Activated effector memory CD4-positive, alpha-beta T cell treated with anti-CD3 and anti-CD28 coated beads, Interleukin-2, amount 50 U/mL, for 16 hours (primary cell): Measurements from ENCODE around the gene SPRYD7.
"Not testable (repeated sequence)": the region's sequence is repeated elsewhere in the genome, so short reads cannot be mapped to it uniquely, and the experiment has no call there.

ENCODE experiments used
- DNase-seq: peaks from one replicate; pipeline ENCODE4 v3.0.0-alpha.2; 2020

The SPRYD7 gene, protein sequence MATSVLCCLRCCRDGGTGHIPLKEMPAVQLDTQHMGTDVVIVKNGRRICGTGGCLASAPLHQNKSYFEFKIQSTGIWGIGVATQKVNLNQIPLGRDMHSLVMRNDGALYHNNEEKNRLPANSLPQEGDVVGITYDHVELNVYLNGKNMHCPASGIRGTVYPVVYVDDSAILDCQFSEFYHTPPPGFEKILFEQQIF

DNA sequence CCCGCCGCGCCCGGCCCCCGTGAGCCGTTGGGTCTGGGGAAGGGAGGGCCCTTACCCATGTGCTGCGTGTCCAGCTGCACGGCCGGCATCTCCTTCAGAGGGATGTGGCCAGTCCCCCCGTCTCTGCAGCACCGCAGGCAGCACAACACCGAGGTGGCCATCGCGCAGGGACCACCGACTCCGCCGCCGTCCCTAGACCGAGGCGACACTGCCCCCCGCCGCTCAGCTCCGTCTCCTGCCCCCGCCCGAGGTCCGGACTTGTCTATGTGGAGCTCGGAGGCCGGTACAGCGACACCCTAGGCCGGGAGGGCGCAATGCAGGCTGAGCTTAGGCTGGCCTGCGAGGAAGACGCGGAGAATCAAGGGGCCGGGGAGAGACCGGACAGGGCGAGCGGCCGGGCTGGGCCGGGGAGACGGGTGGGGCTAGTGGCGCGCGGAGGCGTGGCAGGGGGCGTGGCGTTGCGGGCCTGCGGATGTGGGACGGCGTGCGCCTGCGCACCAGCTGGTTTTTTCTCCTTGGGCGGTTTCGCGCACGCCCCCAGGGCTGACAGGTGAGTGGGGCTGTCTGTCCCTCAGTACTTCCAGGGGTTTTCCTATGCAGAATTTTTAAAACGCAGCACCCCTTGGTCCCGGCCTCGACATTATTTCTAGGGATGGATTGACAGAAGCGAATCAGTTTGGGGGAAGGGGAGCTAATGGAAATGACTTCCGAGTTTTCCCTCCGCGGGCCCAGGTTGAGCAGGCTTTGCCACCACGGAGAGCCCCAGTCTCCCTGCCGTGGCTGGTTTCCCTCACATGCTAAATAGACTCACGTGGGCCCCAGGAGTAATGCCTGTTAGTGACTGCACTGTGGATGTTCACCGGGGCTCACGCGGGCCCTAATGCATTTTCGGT, at the start of gene SPRYD7:
SPRYD7 (minus strand) TSS at position 266 of the 893 bp plus-strand sequence; CDS start at position 161, 105 bp downstream.
- DNase-seq: peak; percentile 98

DNA sequence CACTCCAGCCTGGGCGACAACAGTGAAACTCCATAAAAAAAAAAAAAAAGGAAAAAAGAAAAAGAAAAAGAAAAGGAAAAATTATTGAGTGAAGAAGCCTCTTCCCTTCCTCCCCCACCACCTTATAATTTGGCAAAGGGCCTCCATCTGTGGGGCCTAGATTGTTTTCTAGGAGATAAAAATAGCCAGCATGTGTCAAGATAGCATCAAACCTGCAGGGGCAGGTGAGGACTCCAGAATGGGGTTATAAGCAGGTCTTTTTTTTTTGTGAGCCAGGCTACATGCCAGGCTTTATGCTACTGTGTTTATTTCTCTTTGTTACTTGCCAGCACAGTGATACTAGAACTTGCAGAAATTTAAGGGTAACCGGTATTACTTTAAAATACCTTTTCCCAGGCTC, 49.0 kb upstream of the SPRYD7 start:
- no peak for DNase-seq

DNA sequence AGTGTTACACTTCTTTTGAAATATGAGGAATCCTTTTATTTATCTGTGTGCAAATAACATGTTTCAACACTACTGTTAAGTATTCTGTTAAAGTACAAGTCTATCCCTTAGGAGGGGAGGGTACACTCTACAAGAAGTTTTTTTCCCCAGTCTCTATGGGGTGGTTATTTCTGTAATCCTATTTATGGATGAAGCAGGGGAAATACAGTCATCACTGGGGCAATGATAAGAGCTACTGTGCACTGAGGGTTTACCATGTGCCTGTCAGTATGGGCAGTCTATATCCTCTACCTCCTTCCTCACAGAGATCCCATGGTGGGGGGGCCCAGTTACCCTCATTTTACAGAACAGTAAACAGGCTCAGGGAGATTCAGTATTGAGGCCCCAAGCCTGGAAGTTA, 44.1 kb upstream of the SPRYD7 start:
- no peak for DNase-seq

DNA sequence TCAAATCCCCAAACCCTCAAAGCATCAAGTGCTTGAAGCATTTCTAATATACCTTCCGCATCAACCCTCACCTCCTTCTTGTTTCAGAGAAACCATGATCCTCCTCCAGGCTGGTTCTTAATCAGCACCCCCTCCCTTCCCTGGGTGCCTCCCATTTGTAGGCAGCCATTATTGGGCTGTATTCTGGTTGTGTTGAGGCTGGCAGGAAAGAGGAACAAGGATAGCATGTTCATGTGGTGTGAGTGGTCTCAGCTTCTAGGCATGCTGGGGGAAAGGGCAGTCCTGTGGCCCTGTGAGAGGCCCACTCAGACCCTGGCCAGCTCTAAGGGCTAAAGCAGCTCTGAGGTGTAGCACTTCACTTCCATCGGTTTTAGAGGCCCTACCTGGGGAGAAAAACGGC, 41.9 kb upstream of the SPRYD7 start:
- no peak for DNase-seq

DNA sequence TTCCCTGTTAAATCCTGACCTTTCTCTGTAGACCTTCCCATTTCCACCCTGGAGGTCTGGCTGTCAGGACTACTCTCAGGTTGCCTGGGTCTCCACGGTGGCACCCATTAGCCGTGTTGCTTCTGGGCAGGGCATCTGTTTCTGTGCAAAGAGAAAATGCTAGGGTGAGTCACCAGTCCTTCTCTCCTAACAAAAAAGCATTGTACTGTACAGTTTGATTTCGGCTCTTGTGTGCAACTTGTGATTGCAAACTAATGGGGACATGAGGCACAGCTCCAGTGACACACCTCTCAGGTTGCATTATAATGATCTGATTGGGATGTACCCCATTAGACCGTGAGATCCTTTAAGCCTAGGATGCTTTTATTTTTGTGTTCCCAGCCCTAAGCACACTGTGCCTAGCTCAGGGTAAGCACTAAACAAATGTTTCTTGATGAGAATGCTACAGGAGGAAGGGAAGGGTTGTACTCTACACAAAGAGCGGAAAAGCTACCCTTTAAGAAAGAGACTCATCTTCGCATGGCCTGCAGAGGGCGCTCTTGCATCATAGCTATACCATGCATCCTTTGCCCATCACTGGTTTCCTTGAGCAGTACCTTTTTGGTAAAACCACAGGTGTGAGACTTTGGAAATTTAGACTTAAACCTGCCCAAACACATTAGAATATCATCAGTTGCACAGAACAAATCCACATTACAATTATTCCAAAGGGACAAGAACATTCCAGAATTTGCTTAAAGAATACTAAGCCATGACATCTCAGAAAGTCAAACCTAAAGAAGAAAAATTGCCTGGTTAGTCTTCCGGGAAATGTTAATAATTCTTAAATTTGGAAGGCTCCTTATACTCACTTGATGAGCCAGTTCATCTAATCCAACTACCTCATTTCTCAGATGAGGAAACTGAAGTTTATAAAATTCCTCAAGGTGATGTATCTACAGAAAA, 40.4 kb upstream of the SPRYD7 start:
- peak; percentile 92 for DNase-seq

DNA sequence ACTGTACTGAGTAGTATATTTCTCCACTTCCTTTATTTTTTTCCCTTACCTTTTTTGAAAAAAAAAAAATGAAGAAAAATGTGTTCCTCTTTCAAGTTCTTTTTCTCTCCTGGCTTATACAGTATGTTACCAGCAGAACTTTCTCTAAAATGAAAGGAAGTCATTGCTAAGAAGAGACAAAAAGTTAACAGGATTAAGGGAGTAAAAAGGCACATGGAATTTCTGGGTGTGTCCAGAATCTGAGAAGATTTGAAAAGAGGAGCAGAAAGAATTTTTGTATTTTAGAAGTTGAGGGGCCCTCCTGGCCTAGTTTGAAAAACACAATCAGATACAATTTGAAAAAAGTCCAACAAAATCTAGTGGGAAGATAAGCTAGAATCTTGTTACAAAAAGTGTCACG, 39.7 kb upstream of the SPRYD7 start:
- no peak for DNase-seq

DNA sequence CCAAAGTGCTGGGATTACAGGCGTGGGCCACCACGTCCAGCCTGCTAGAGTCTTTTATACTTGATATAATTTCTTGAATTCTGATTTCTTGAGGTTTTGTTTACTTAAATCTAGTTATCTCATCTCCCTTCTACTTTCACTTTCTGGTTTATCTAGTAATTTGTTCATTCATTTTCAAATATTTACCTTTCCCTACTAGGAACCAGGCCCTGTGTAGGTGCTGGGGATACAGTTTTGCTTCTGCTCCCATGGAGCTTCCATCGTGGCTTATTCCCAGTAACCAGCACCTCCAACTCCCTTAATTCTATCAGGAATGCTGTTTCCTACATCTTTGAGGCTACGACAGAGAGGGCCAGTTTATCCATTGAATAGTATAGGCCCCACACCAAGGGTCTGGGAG, 36.6 kb upstream of the SPRYD7 start:
- DNase-seq: no peak

DNA sequence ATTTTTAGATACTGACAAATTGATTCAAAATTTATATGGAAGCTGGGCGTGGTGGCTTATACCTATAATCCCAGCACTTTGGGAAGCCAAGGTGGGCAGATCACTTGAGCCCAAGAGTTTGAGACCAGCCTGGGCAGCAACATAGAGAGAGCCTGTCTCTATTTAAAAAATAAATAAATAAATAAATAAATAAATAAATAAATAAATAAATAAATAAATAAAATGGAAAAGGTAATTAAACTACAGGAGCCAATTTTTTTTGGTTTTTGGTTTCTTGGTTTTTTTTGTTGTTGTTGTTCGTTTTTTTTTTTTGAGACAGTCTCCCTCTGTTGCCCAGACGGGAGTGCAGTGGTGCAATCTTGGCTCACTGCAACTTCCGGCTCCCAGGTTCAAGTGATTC, 31.3 kb upstream of the SPRYD7 start:
- no peak for DNase-seq

DNA sequence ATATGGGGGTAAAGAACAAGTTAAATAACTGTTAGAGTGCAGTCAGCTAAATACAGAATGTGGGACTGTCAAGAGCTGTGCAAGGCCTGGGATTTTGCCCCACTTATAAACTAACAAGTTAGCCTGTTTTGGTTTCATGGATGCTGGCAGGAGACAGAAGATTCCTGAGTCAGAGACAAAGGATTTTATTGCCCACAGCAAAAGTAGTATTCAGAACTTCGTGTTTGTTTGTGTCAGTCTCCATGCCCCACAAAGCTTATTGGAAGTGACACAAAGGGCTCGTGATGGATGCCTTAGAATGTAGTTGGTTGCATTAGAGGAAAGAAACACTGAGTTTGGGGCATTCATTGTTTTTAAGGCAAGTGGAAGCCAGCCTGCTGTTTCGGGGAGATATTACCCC, 22.2 kb upstream of the SPRYD7 start:
- no peak for DNase-seq

DNA sequence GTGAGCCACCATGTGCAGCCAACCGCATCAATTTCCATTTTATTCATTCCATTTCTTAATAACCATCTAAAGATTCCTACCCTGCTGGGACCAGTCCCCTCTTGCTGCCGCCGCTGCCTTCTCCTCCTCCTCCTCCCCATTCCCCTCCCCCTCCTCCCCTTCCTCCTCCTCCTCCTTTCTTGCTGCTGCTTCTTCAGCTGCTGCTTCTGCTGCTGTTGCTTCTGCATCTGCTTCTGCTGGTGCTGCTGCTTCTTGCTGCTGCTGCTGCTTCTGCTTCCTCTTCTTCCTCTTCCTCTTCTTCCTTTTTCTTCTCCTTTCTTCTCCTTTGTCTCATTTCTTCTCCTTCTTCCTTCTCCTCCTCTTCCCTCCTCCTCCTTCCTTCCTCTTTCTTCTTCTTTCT, 20.0 kb upstream of the SPRYD7 start:
- no peak for DNase-seq

DNA sequence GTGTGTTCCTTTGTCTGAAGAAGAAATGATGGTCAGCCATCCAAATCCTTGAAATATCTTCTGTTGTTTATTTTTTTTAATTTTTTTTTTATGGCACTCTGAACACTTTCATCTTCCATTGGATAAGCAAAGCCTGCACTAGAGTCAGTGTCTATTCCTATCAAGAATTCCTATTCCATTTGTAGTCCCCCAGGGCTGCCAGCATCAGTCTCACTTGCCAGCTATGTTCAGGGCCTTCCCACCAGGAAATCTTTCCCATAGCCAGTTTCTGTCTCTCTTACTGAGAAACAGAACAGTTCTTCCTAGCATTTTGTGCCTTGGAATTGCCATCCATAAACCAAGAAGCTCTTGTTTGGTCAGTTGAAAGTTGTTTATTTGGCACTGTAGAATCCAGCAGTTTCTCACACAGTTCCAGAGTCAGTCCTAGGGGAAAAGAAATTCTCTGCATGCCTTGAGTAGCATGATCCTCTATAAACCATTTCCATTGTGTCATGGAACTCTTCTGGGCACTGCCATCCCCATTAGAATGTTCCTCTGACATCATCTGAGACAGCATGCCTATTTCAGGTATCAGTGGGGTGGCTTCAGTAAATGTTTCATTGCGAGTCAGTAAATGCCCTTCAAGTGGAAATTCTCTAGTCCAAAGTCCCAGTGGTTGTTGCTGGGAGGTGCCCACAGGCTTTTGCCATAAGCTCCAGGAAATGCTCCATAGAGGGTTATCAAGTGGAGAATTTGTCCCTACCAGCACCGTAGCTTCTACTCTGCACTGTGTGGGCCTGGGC, 18.7 kb upstream of the SPRYD7 start:
- DNase-seq: no peak

DNA sequence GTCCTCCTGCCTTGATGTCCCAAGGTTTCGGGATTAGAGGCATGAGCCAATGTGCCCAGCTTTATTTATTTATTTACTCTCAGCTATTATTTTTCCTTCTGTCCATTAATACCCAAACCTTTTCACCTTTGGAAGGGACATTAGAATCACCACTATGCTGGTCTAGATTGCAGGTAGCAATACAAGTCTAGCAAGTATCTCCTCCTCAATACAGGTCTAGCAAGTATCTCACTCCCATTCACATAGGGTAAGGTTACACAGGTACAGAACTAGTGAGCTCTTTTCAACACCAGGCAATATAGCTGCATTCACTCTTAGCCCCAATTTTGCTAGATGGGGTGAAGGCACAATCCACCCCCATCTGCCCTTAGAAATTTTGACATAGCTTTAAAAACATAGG, 17.4 kb upstream of the SPRYD7 start:
- DNase-seq: no peak

DNA sequence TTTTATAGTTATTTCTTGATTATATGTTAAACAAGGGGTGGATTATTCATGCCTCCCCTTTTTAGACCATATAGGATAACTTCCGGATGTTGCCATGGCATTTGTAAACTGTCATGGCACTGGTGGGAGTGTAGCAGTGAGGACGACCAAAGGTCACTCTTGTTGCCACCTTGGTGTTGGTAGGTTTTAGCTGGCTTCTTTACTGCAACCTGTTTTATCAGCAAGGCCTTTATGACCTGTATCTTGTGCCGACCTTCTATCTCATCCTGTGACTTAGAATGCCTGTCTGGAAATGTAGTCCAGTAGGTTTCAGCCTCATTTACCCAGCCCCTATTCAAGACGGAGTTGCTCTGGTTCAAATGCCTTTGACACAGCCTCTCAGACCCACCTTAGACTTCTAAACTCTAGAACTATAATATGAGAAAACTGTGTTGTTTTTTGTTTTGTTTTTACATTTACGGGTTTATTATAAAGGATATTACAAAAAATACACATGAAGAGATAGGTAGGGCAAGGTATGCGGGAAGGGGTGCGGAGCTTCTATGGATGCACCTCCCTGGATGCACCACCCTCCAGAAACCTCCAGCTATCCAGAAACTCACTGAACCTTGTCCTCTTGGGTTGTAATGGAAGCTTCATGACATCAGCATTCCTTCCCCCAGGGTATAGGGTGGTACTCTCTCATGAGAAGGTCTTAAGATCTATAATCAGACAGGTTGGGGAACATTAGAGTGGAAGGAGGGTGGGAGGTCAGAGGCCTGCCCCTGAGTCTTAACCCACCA, 15.8 kb upstream of the SPRYD7 start:
- DNase-seq: no peak

DNA sequence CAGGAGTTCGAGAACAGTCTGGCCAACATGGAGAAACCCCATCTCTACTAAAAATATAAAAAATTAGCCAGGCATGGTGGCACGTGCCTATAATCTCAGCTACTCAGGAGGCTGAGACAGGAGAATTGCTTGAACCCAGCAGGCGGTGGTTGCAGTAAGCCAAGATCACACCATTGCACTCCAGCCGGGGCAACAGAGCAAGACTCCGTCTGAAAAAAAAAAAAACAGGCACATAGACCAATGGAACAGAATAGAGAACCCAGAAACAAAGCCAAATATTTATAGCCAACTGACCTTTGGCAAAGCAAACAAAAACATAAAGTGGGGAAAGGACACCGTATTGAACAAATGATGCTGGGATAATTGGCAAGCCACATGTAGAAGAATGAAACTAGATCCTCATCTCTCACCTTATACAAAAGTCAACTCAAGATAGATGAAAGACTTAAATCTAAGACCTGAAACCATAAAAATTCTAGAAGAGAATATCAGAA, 12.7 kb upstream of the SPRYD7 start:
- DNase-seq: not testable (repeated sequence)

DNA sequence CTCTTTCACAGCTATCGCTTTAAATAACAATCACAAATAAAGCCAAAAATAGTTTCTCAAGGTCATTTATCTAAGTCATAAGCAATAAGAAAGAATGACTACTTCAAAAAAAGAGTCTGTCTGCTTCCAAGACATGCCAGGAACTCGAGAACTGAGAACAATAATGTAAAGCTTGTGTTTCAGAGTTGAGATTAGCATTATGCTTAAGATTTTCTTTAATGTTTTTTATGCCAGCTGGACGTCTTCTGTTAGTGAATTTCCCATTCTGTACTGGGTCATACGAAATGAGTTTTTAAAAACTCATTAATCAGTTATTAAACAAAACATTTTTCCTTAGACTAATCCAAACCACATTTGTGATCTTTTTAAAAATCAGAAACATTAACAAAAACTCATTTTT, 3.2 kb upstream of the SPRYD7 start:
- no peak for DNase-seq

DNA sequence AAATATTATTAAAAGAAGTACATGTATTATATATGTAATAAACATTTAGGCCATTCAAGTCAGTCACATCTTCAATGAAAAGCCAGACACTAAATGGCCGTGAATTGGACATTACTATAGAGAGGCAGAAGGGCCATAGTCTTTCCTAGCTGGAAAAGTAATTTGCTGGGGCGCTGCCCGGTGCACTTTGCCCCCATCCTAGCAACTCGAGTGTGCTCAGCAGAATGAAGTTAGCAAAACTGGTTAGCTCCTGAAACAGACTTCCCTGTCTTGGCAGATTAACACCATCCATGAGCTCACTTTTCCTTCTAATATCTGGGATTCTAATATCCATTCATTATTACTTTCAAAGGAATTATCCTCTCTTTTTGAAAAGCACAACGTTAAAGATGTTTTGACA, 2.8 kb upstream of the SPRYD7 start:
- no peak for DNase-seq

DNA sequence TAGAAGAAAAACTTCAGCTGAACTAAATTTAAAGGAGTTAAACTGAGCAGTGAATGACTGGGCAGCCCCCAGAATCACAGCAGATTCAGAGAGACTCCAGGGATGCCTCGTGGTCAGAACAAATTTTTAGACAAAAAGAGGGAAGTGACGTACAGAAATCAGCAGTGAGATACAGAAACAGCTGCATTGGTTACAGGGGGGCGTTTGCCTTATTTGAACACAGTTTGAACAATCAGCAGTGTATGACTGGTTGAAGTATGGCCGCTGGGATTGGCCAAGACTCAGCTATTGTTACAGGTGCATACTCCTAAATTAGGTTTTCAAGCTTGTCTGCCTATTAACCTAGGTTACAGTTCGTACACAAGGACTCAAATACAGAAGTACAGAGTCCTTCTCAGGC, 2.2 kb upstream of the SPRYD7 start:
- DNase-seq: no peak

DNA sequence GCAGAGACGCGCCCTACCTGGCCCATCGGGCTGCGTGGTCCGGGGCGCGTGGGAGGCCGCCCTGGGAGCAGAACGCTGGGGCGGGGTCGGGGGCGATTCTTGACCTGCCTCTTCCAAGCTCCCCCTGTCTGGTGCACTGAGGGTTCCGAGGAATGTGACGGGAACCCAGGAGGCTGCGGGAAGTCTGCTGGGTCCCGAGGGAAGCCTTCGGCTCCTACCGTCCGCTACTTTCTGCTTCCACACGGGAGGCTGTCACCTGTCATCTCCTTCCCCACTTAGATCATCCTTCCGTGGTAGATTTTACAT, 781 bp upstream of the SPRYD7 start:
- no peak for DNase-seq

DNA sequence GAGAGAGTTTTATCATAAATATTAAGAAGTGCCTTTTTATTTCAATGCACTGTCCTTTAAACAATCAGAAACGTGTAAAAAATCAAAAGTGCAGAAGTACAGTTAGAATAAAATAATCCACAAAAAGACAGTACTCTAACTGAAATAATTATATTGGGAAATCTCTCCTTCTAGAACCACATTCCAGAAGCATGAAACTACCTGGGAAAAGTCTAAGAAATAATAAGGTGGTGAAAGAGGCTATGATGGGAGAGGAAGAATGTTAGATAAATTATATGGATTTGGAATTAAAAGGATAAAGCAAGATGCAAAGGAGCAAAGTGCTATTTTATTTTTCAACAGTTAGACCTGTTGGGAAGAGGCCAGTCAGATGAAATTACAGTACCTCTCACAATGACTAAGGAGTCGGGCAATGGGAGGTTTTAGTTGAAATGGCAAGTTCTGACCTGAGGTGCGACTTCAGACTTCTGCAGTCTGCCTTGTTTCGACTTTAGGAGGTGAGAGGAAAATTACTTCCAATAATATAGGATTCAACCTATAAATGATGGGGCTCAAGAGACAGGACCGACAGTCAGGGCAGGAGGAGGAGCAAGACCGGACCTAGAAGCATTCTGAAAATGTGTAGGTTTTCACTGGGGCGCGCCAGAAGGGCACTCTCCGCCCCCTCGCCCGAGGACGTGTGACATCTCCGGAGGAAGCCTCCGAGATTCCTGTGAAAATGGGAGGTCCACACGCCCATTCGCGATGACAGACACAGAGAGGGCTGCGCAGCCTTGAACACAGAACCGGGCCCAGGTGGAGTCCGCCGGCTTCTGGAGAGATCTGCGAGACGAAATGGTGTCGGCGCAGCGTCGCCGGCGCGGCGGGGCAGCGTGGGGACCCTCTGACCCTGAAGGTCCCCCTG, 717 bp downstream of the SPRYD7 start:
- DNase-seq: peak; percentile 73

DNA sequence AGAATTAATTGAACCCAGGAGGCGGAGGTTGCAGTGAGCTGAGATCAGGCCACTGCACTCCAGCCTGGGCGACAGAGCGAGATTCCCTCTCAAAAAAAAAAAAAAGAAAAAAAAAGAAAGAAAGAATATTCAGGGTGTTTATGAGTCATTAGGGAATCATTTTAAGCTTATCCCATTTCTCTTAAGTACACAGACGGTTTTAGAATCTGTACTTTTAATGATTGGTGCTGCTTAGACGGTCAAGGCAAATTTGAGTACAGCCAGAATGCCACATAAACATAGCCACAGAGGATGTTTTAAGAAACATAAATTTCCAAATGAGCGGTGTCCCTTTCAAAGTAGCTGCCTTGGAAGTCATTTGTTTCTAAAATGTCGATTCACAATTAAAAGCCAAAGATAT, 2.6 kb downstream of the SPRYD7 start:
- DNase-seq: no peak

DNA sequence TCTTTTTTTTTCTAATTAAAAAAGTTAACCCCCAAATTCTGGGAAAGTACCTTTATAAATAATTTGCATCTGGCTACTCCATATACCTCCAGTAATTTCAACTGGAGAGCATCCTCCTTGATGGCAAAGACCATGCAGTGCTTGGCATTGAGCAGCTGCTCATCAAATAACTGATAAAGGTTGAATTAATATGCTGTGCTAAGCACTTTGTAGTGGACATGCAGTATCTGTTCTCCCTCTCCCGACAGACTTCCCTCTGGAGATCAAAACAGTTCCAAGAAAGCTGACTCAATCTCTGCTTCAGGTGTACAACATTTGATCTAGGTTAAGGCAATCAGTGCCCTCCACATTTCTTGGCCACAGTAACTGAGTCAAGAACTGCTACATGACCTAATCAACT, 3.3 kb downstream of the SPRYD7 start:
- no peak for DNase-seq
